ENCODE data around the gene PAPOLA.
A peak's percentile ranks its signal among the peaks of the same experiment; 100 is the strongest.

The PAPOLA gene

GRCh38 chr14:96584199-96584906, 82.2 kb downstream of the PAPOLA start:
- no peak for ATAC-seq (replicated peaks; ENCODE audit: extremely low read depth, poor library complexity, severe bottlenecking)
- Mint-ChIP-seq H3K4me1 (peaks cover 15% of the 10 kb centered on the region), H3K27me3 (peaks cover 37% of the 10 kb centered on the region), H3K36me3 (ENCODE audit: insufficient read depth) (no peaks in the 10 kb centered on the region), H3K9me3 (no peaks in the 10 kb centered on the region), H3K4me3 (no peak overlapping the region), H3K27ac (ENCODE audit: low read depth) (no peak overlapping the region)
- peak in 1 of 2 donors; percentile 4 for DNase-seq (ENCODE audit: low spot score in 2 of 2)

- H3K36me3 Mint-ChIP-seq (ENCODE audit: insufficient read depth): no peaks in the 10 kb centered on the region
- H3K9me3 Mint-ChIP-seq: no peaks in the 10 kb centered on the region
- no peak for ATAC-seq (replicated peaks; ENCODE audit: extremely low read depth, poor library complexity, severe bottlenecking)
- H3K27me3 Mint-ChIP-seq: peaks cover 37% of the 10 kb centered on the region
- no peak overlapping the region for H3K27ac Mint-ChIP-seq (ENCODE audit: low read depth)
- H3K4me1 Mint-ChIP-seq: peaks cover 15% of the 10 kb centered on the region
- H3K4me3 Mint-ChIP-seq: no peak overlapping the region
- DNase-seq (ENCODE audit: low spot score in 2 of 2): peak in 1 of 2 donors; percentile 3
These were observed 82.9 kb downstream of the PAPOLA start for GRCh38 chr14:96584907-96585671.

DNA sequence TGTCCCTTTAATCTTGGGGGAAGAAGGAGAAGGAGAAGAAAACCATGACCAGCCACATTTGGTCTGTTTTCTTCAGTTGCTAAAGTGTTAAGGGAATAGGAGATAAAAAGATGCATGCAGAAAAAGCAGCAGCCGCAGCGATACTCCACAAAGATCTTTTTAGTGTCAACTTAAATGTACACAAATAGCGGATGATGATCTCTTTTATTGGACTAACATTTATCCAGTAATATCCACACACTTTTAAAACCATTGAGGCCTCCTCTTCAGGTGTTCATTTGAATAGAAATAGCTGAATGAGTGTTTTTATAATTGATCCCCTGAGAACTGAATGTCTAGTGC, 83.5 kb downstream of the PAPOLA start:
- Mint-ChIP-seq H3K27me3 (peaks cover 37% of the 10 kb centered on the region), H3K4me3 (no peak overlapping the region), H3K9me3 (no peaks in the 10 kb centered on the region), H3K4me1 (peaks cover 12% of the 10 kb centered on the region), H3K27ac (ENCODE audit: low read depth) (no peak overlapping the region), H3K36me3 (ENCODE audit: insufficient read depth) (no peaks in the 10 kb centered on the region)
- no peak for ATAC-seq (replicated peaks; ENCODE audit: extremely low read depth, poor library complexity, severe bottlenecking)
- DNase-seq (ENCODE audit: low spot score in 2 of 2): no peak

GRCh38 chr14:96586056-96586455, 83.9 kb downstream of the PAPOLA start:
- Mint-ChIP-seq H3K36me3 (ENCODE audit: insufficient read depth) (no peaks in the 10 kb centered on the region), H3K27me3 (peaks cover 37% of the 10 kb centered on the region), H3K4me1 (peaks cover 8% of the 10 kb centered on the region), H3K4me3 (no peak overlapping the region), H3K9me3 (no peaks in the 10 kb centered on the region), H3K27ac (ENCODE audit: low read depth) (no peak overlapping the region)
- ATAC-seq (replicated peaks; ENCODE audit: extremely low read depth, poor library complexity, severe bottlenecking) (no peak), DNase-seq (ENCODE audit: low spot score in 2 of 2) (no peak)

DNA sequence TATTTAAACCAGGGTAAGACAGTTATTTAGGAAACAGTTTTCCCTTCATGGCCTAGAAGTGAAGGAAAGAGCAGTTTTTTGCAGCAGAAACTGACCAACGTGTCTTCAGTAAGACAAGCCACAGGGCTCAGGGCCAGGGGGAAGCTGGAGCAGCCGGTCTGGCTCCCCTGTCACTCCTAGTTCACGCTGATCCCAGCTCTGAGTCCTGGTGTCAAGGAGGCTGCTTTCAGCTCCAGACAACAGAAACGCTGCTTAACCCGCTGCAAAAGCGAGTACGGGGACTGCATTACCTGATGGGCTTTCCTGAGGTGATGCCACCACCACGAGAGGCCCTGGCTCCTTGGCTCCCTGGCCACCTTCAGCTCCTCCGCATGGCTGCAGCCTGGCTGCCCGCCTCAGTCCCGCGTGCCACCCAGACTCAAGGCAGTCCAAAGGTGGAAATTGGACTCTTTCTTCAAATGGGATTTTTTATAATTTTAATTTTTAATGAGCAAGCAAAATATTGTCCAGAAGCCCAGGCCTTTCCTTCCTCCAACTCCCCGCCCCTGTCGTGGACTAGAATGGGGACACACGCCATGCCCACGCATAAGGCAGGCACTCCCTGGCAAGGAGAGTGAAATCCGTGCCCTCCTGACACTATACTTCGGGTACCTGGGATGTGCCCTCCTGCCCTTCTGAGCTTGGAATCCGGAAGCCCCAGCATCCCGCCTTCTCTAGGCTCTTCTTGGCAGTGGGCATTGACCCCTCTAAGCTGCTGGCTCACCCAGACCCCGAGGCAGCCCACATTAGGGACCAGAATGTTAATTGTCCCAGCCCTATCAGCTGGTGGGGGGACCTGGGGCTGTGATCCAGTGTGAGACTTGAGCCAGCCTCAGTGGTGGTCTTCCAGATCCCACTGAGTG, 85.0 kb downstream of the PAPOLA start:
- no peaks in the 10 kb centered on the region for H3K36me3 Mint-ChIP-seq (ENCODE audit: insufficient read depth)
- H3K27me3 Mint-ChIP-seq: peaks cover 37% of the 10 kb centered on the region
- no peak overlapping the region for H3K27ac Mint-ChIP-seq (ENCODE audit: low read depth)
- H3K4me1 Mint-ChIP-seq: peaks cover 4% of the 10 kb centered on the region
- DNase-seq (ENCODE audit: low spot score in 2 of 2) (no peak), ATAC-seq (replicated peaks; ENCODE audit: extremely low read depth, poor library complexity, severe bottlenecking) (no peak)
- no peak overlapping the region for H3K4me3 Mint-ChIP-seq
- no peaks in the 10 kb centered on the region for H3K9me3 Mint-ChIP-seq

- peaks cover 38% of the 10 kb centered on the region for H3K27me3 Mint-ChIP-seq
- peaks cover 7% of the 10 kb centered on the region for H3K4me1 Mint-ChIP-seq
These were observed 85.7 kb downstream of the PAPOLA start for GRCh38 chr14:96587823-96588385.

DNA sequence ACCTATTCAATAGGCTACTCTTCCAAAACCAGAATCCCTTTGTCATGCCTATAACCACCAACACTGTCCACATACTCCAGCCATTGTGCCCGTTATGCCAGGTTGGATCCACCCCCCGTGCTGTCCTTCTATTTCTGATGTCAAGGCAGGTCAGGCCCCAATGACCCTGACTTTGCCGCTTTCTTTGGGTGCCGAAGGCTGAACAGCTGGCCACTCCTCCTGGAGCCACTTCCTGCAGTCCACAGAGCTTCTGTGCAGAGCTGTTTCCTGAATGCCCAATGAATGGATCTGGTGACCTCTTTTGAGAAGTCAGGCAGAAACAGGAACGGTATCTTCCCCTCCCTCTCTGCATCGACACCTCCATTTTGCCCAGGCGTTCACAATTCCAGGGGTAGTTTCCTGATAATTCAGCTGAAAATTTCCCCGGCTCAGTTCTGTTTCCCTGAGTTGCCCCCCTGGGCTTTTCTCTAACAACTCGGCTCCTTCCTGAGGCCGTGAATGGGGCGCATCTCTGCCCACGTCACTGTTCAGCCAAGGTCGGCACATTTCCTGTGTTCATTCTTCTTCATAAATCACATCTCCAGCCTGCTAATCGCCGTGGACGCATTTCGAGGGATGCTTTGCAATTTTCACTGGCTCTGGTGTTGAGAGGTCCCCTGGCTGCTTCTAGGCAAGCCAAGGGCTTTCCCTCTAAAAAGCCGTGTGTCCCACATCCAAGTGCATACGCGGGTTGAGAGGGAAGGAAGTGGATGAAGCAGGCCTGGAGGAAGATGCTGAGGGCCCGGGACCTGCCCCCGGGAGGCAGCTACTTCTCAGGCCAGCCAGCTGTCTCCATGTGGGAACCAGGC, 86.5 kb downstream of the PAPOLA start:
- DNase-seq (ENCODE audit: low spot score in 2 of 2): no peak
- Mint-ChIP-seq H3K9me3 (no peaks in the 10 kb centered on the region), H3K4me1 (peaks cover 12% of the 10 kb centered on the region), H3K36me3 (ENCODE audit: insufficient read depth) (peaks cover 3% of the 10 kb centered on the region), H3K4me3 (no peak overlapping the region), H3K27me3 (peaks cover 46% of the 10 kb centered on the region), H3K27ac (ENCODE audit: low read depth) (no peak overlapping the region)
- ATAC-seq (replicated peaks; ENCODE audit: extremely low read depth, poor library complexity, severe bottlenecking): no peak

More at GRCh38 chr14:96587823-96588385, 85.7 kb downstream of the PAPOLA start:
- ATAC-seq (replicated peaks; ENCODE audit: extremely low read depth, poor library complexity, severe bottlenecking) (no peak), DNase-seq (ENCODE audit: low spot score in 2 of 2) (no peak)
- H3K4me3 Mint-ChIP-seq: no peak overlapping the region
- no peaks in the 10 kb centered on the region for H3K9me3 Mint-ChIP-seq
- H3K36me3 Mint-ChIP-seq (ENCODE audit: insufficient read depth): peaks cover under 1% of the 10 kb centered on the region
- H3K27ac Mint-ChIP-seq (ENCODE audit: low read depth): no peak overlapping the region

DNA sequence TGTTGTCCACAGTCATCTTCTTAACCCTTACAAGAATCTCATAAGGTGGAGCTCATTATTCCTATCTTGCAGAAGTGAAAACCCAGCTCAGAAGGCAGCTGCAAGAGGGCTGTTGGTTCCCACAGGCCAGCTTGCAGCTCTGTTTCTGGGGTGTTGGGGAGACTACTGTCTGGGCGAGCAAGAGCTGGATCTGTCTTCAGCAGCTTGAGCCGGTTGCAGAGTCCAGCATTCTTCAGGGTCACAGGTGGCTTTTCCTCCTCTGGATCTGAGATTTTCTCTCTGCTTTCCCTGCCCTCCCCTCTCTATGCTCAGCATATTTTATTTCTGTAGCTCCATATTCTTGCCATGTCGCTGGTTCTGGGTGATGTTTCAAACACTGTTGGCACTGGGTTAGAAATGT, 87.4 kb downstream of the PAPOLA start:
- Mint-ChIP-seq H3K27me3 (peaks cover 42% of the 10 kb centered on the region), H3K9me3 (no peaks in the 10 kb centered on the region)
- no peak for ATAC-seq (replicated peaks; ENCODE audit: extremely low read depth, poor library complexity, severe bottlenecking)

GRCh38 chr14:96590190-96590864, 88.1 kb downstream of the PAPOLA start:
- Mint-ChIP-seq H3K36me3 (ENCODE audit: insufficient read depth) (peaks cover 3% of the 10 kb centered on the region), H3K27ac (ENCODE audit: low read depth) (no peak overlapping the region), H3K4me3 (no peak overlapping the region), H3K9me3 (no peaks in the 10 kb centered on the region), H3K27me3 (peaks cover 35% of the 10 kb centered on the region), H3K4me1 (peaks cover 12% of the 10 kb centered on the region)
- ATAC-seq (replicated peaks; ENCODE audit: extremely low read depth, poor library complexity, severe bottlenecking) (no peak), DNase-seq (ENCODE audit: low spot score in 2 of 2) (no peak)

More for the DNA sequence above, 87.4 kb downstream of the PAPOLA start:
- no peak overlapping the region for H3K27ac Mint-ChIP-seq (ENCODE audit: low read depth)
- DNase-seq (ENCODE audit: low spot score in 2 of 2): no peak
- no peak overlapping the region for H3K4me3 Mint-ChIP-seq
- peaks cover 12% of the 10 kb centered on the region for H3K4me1 Mint-ChIP-seq
- peaks cover 3% of the 10 kb centered on the region for H3K36me3 Mint-ChIP-seq (ENCODE audit: insufficient read depth)

- H3K9me3 Mint-ChIP-seq: no peaks in the 10 kb centered on the region
- H3K27ac Mint-ChIP-seq (ENCODE audit: low read depth): peak overlapping the region; percentile 71
- H3K27me3 Mint-ChIP-seq: peaks cover 27% of the 10 kb centered on the region
- peaks cover 12% of the 10 kb centered on the region for H3K4me1 Mint-ChIP-seq
- ATAC-seq (replicated peaks; ENCODE audit: extremely low read depth, poor library complexity, severe bottlenecking) (peak; percentile 77), DNase-seq (ENCODE audit: low spot score in 2 of 2) (peak in 1 of 2 donors; percentile 20)
- H3K4me3 Mint-ChIP-seq: peak overlapping the region; percentile 73
- peaks cover 3% of the 10 kb centered on the region for H3K36me3 Mint-ChIP-seq (ENCODE audit: insufficient read depth)
These were observed 90.6 kb downstream of the PAPOLA start for GRCh38 chr14:96592591-96593386.

DNA sequence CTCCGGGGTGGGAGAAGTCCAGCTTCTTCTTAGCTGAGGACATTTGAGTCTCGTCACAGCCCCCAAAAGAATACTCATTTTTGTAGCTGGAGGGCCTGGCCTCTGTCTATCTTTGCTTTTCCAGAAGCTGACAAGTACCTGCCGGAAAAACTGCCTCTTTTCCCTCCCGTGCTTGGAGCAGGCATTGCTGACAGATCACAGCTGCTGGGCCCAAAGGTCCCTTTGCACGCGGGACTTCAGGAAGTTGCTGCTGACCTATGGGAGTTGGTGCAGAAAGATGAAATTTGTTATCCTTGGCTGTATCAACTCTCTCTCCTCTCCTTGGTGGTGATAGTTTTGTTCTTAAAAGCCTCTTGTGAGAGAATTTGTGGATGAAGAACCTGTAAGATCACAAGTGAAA, 92.8 kb downstream of the PAPOLA start:
- Mint-ChIP-seq H3K9me3 (no peaks in the 10 kb centered on the region), H3K27me3 (peaks cover 12% of the 10 kb centered on the region)

More for the DNA sequence above, 92.8 kb downstream of the PAPOLA start:
- Mint-ChIP-seq H3K27ac (ENCODE audit: low read depth) (no peak overlapping the region), H3K4me1 (peaks cover 8% of the 10 kb centered on the region), H3K4me3 (no peak overlapping the region), H3K36me3 (ENCODE audit: insufficient read depth) (peaks cover 5% of the 10 kb centered on the region)
- no peak for ATAC-seq (replicated peaks; ENCODE audit: extremely low read depth, poor library complexity, severe bottlenecking)
- DNase-seq (ENCODE audit: low spot score in 2 of 2): no peak

All from central memory CD8-positive, alpha-beta T cell (primary cell).